ENCODE data around the gene COL7A1.

Gene COL7A1

GRCh38 chr3:48595075-48595525 lies at the start of gene COL7A1:
Gene COL7A1 (minus strand): TSS chr3:48595329. CDS start chr3:48595159, 170 bp downstream.
- no peak for DNase-seq

GRCh38 chr3:48642605-48643004 lies 47.5 kb upstream of the COL7A1 start:
- DNase-seq: no peak

GRCh38 chr3:48641396-48641795 lies 46.3 kb upstream of the COL7A1 start:
- no peak for DNase-seq

- no peak for DNase-seq
These were observed 44.9 kb upstream of the COL7A1 start for GRCh38 chr3:48639944-48640606.

- no peak for DNase-seq
These were observed 42.2 kb upstream of the COL7A1 start for GRCh38 chr3:48637305-48637704.

GRCh38 chr3:48636149-48636655 lies 41.1 kb upstream of the COL7A1 start:
- no peak for DNase-seq

- DNase-seq: peak; percentile 85
These were observed 40.3 kb upstream of the COL7A1 start, which contains the start of gene SLC26A6 for GRCh38 chr3:48635222-48636021. Gene SLC26A6 (minus strand): TSS chr3:48635461. CDS start chr3:48635393, 68 bp downstream.

- no peak for DNase-seq
These were observed 39.6 kb upstream of the COL7A1 start for GRCh38 chr3:48634661-48635221.

GRCh38 chr3:48633743-48634142 lies 38.6 kb upstream of the COL7A1 start:
- no peak for DNase-seq

GRCh38 chr3:48633256-48633655 lies 38.1 kb upstream of the COL7A1 start:
- DNase-seq: no peak

- no peak for DNase-seq
These were observed 36.7 kb upstream of the COL7A1 start for GRCh38 chr3:48631516-48632448.

- DNase-seq: no peak
These were observed 35.7 kb upstream of the COL7A1 start for GRCh38 chr3:48630833-48631232.

- no peak for DNase-seq
These were observed 35.3 kb upstream of the COL7A1 start for GRCh38 chr3:48630407-48630806.

GRCh38 chr3:48629894-48630293 lies 34.8 kb upstream of the COL7A1 start:
- no peak for DNase-seq

- no peak for DNase-seq
These were observed 33.3 kb upstream of the COL7A1 start for GRCh38 chr3:48628277-48629017.

- DNase-seq: no peak
These were observed 30.5 kb upstream of the COL7A1 start for GRCh38 chr3:48625600-48625999.

- no peak for DNase-seq
These were observed 29.6 kb upstream of the COL7A1 start for GRCh38 chr3:48624767-48625166.

- DNase-seq: no peak
These were observed 28.9 kb upstream of the COL7A1 start for GRCh38 chr3:48623851-48624547.

GRCh38 chr3:48621461-48621869 lies 26.3 kb upstream of the COL7A1 start, which contains the start of gene TMEM89:
Gene TMEM89 (minus strand): TSS chr3:48621769. CDS start chr3:48621756, 13 bp downstream.
- DNase-seq: no peak

GRCh38 chr3:48619541-48620524 lies 24.7 kb upstream of the COL7A1 start:
- DNase-seq: no peak
